Measurements from ENCODE around the gene TMEM242.

- TF ChIP-seq USF2 (IDR thresholded peaks at IDR 0.05; ENCODE audit: borderline replicate concordance, low read depth, low read length) (no peak), POLR2AphosphoS5 (IDR thresholded peaks at IDR 0.05; ENCODE audit: low read depth, low read length) (no peak), CTCF (IDR thresholded peaks at IDR 0.05) (no peak), EZH2phosphoT487 (IDR thresholded peaks at IDR 0.05; ENCODE audit: borderline replicate concordance, low read depth) (no peak), TCF12 (IDR thresholded peaks at IDR 0.05) (no peak), NFIC (IDR thresholded peaks at IDR 0.05; ENCODE audit: borderline replicate concordance) (no peak), SMC3 (IDR thresholded peaks at IDR 0.05; ENCODE audit: low read depth, low read length) (no peak), RFX5 (IDR thresholded peaks at IDR 0.05; ENCODE audit: low read length) (no peak), TAF1 (IDR thresholded peaks at IDR 0.05; ENCODE audit: borderline replicate concordance, low read depth, low read length) (no peak), CHD2 (IDR thresholded peaks at IDR 0.05; ENCODE audit: low read length, partially characterized antibody) (no peak), RAD21 (IDR thresholded peaks at IDR 0.05; ENCODE audit: low read length) (no peak), EP300 (IDR thresholded peaks at IDR 0.05; ENCODE audit: borderline replicate concordance in 1 of 2, low read depth in 1 of 2, low read length in 1 of 2) (no peak), TEAD4 (IDR thresholded peaks at IDR 0.05; ENCODE audit: borderline replicate concordance, insufficient read depth) (no peak), YY1 (IDR thresholded peaks at IDR 0.05; ENCODE audit: low read depth) (no peak)
These were observed 7.5 kb upstream of the TMEM242 start for GRCh38 chr6:157330831-157331230.
